ENCODE measurements around the gene ZNF385C. TPM values are rescaled to one million over a fixed set of nuclear protein-coding genes. Genes with fewer than 3 reads are reported as not detected.

ZNF385C gene
- polyA plus RNA-seq, 1 donor (not counting 4 experiments of a cell fraction or from before 2014, with no cell fraction given): 0.09 TPM

DNA sequence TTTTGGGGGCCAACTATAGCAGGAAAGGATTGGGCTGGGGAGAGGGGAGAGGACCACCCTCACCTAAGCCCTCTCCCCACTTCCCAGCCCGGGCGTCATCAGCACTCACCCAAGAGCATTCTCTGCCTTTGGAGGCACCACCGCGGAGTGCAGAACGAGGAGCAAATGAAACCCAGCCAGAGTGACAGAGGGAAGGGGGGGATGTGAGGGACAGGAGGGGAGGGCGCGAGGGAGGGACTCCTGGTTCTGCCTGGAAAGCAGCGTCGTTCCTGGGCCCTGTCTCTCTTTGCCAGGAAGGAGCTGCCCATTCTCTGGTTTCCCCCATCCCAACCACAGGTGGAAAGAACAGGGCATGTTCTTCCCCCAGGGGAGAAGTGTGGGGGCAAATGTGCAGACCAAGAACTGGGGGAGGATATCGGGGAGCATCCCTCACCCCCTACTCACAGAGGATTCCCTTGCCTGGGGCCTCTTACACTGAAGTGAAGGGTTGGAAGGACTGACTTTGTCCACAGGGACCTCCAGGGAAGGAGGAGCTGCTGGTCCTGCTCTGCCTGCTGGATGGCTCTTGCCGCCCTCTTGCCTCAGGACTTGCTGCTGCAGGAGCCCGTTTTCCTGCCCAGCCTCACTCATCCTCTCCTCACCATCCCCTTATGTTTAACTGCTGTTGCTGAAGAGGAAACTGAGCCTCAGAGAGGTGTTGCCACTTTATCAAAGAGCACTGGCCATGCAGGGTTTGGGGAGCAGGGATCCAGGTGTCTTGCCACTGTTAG, 44.4 kb downstream of the ZNF385C start:
- no peaks in the 10 kb centered on the region for H4K20me1 ChIP-seq (ENCODE audit: control insufficient read depth, extremely low read depth, insufficient read depth, low read length)
- H3K79me2 ChIP-seq (ENCODE audit: control insufficient read depth, insufficient read depth, low read length): no peaks in the 10 kb centered on the region
- H2AFZ ChIP-seq (ENCODE audit: control insufficient read depth, low read length): no peak overlapping the region
- no peaks in the 10 kb centered on the region for H3K9me1 ChIP-seq (ENCODE audit: control insufficient read depth, extremely low read depth, insufficient read depth, low read length)
- no peak overlapping the region for H3K4me3 ChIP-seq (ENCODE audit: control insufficient read depth in 2 of 3, extremely low read depth in 1 of 3, insufficient read depth in 2 of 3, low read depth in 1 of 3, low read length in 3 of 3)
- no peak overlapping the region for H3K9ac ChIP-seq (ENCODE audit: control insufficient read depth, extremely low read depth, insufficient read depth, low read length)
- DNase-seq (ENCODE audit: low read depth, low spot score) (no peak), FAIRE-seq (no peak)
- peaks cover 8% of the 10 kb centered on the region for H3K4me1 ChIP-seq (ENCODE audit: control insufficient read depth, extremely low read depth, insufficient read depth, low read length)
- H3K4me2 ChIP-seq (ENCODE audit: control insufficient read depth, extremely low read depth, insufficient read depth, low read depth, low read length): no peak overlapping the region
- no peaks in the 10 kb centered on the region for H3K36me3 ChIP-seq (ENCODE audit: control insufficient read depth in 2 of 2, extremely low read depth in 1 of 2, insufficient read depth in 2 of 2, low read length in 2 of 2)
- H3K9me3 ChIP-seq (ENCODE audit: control insufficient read depth, low read depth, low read length): no peaks in the 10 kb centered on the region
- no peak overlapping the region for H3K27ac ChIP-seq (ENCODE audit: control insufficient read depth, insufficient read depth, low read length)
- dilution Hi-C loops (cut with MboI; ENCODE audit: extremely low pct_ligation_motif_present, low sequenced_read_pairs): no loop called here
- peaks cover 31% of the 10 kb centered on the region for H3K27me3 ChIP-seq (ENCODE audit: control insufficient read depth, extremely low read depth, insufficient read depth, low read length)
- TF ChIP-seq EZH2 (IDR thresholded peaks at IDR 0.05; ENCODE audit: low read length): no peak
- TF ChIP-seq, protein P1, sequence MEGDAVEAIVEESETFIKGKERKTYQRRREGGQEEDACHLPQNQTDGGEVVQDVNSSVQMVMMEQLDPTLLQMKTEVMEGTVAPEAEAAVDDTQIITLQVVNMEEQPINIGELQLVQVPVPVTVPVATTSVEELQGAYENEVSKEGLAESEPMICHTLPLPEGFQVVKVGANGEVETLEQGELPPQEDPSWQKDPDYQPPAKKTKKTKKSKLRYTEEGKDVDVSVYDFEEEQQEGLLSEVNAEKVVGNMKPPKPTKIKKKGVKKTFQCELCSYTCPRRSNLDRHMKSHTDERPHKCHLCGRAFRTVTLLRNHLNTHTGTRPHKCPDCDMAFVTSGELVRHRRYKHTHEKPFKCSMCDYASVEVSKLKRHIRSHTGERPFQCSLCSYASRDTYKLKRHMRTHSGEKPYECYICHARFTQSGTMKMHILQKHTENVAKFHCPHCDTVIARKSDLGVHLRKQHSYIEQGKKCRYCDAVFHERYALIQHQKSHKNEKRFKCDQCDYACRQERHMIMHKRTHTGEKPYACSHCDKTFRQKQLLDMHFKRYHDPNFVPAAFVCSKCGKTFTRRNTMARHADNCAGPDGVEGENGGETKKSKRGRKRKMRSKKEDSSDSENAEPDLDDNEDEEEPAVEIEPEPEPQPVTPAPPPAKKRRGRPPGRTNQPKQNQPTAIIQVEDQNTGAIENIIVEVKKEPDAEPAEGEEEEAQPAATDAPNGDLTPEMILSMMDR (optimal IDR thresholded peaks at IDR 0.05 in 1 of 3, IDR thresholded peaks at IDR 0.05 in 1 of 3, conservative IDR thresholded peaks at IDR 0.05 in 1 of 3; ENCODE audit: extremely low read depth in 1 of 3, insufficient read depth in 2 of 3, low read length in 3 of 3): no peak

DNA sequence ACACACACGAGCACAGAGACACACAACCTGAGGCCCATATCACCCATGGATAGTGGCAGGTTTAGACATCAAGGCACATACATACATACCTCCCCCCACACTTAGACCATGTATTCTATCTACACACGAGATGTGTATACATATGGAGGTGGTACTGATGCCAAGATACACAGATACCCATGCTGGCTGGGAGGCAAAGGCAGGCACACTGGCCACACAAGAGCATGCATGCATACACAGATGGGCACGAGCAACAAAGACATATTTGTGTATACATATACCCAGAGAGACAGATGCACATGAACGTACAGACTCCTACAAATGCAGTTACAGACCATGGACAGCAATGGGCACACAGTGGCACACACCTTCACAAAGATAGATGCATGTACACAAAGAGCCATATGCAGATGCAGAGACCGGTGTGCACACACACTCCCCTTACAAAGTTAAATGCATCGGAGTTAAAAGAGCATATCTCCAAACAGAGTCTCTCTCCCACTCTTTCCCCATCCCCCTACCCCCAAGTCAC, 45.9 kb downstream of the ZNF385C start:
- peaks cover 8% of the 10 kb centered on the region for H3K4me1 ChIP-seq (ENCODE audit: control insufficient read depth, extremely low read depth, insufficient read depth, low read length)
- no peak for TF ChIP-seq EZH2 (IDR thresholded peaks at IDR 0.05; ENCODE audit: low read length)
- TF ChIP-seq, protein P1 (optimal IDR thresholded peaks at IDR 0.05 in 1 of 3, IDR thresholded peaks at IDR 0.05 in 1 of 3, conservative IDR thresholded peaks at IDR 0.05 in 1 of 3; ENCODE audit: extremely low read depth in 1 of 3, insufficient read depth in 2 of 3, low read length in 3 of 3): no peak
- H3K79me2 ChIP-seq (ENCODE audit: control insufficient read depth, insufficient read depth, low read length): no peaks in the 10 kb centered on the region
- H3K27me3 ChIP-seq (ENCODE audit: control insufficient read depth, extremely low read depth, insufficient read depth, low read length): peaks cover 32% of the 10 kb centered on the region
- no peaks in the 10 kb centered on the region for H3K36me3 ChIP-seq (ENCODE audit: control insufficient read depth in 2 of 2, extremely low read depth in 1 of 2, insufficient read depth in 2 of 2, low read length in 2 of 2)
- dilution Hi-C loops (cut with MboI; ENCODE audit: extremely low pct_ligation_motif_present, low sequenced_read_pairs): no loop called here
- H2AFZ ChIP-seq (ENCODE audit: control insufficient read depth, low read length): no peak overlapping the region
- H3K4me2 ChIP-seq (ENCODE audit: control insufficient read depth, extremely low read depth, insufficient read depth, low read depth, low read length): no peak overlapping the region
- H3K4me3 ChIP-seq (ENCODE audit: control insufficient read depth in 2 of 3, extremely low read depth in 1 of 3, insufficient read depth in 2 of 3, low read depth in 1 of 3, low read length in 3 of 3): no peak overlapping the region
- no peak overlapping the region for H3K27ac ChIP-seq (ENCODE audit: control insufficient read depth, insufficient read depth, low read length)
- H3K9me1 ChIP-seq (ENCODE audit: control insufficient read depth, extremely low read depth, insufficient read depth, low read length): no peaks in the 10 kb centered on the region
- DNase-seq (ENCODE audit: low read depth, low spot score) (no peak), FAIRE-seq (no peak)
- no peaks in the 10 kb centered on the region for H3K9me3 ChIP-seq (ENCODE audit: control insufficient read depth, low read depth, low read length)
- H4K20me1 ChIP-seq (ENCODE audit: control insufficient read depth, extremely low read depth, insufficient read depth, low read length): no peaks in the 10 kb centered on the region
- no peak overlapping the region for H3K9ac ChIP-seq (ENCODE audit: control insufficient read depth, extremely low read depth, insufficient read depth, low read length)
